Neural progenitor cell (in vitro differentiated cells): ENCODE results near the gene NHLRC4. TPM values are rescaled to one million over a fixed set of nuclear protein-coding genes. Genes with fewer than 3 reads are reported as not detected.
A peak's percentile ranks its signal among the peaks of the same experiment; 100 is the strongest.

Experiments
- DNase-seq: peaks from one replicate; pipeline ENCODE4 v3.0.0-alpha.2; 2016; ENCODE audit warnings: low spot score
- H2AFZ ChIP-seq: fragments of 200-600 bp; sonication (generic); replicated peaks from 2 replicates; pipeline ENCODE4 v1.6.1; 2016; ENCODE audit warnings: antibody characterized with exemption
- H3F3A ChIP-seq: fragments of 200-600 bp; sonication (generic); 2 replicates; pipeline ENCODE4 v1.6.1; 2016; ENCODE audit warnings: antibody characterized with exemption, low read depth
- H3K27ac ChIP-seq: fragments of 200-600 bp; sonication (generic); 2 replicates; pipeline ENCODE4 v1.5.1; 2016; ENCODE audit warnings: mild to moderate bottlenecking
- H3K27me3 ChIP-seq: fragments of 200-600 bp; sonication (generic); 2 replicates; pipeline ENCODE4 v1.6.1; 2016; ENCODE audit warnings: mild to moderate bottlenecking, moderate library complexity
- H3K36me3 ChIP-seq: fragments of 200-600 bp; sonication (generic); 2 replicates; pipeline ENCODE4 v1.5.1; 2016
- H3K4me1 ChIP-seq: fragments of 200-600 bp; sonication (generic); 2 replicates; pipeline ENCODE4 v1.6.1; 2016; ENCODE audit warnings: mixed run types
- H3K4me2 ChIP-seq: fragments of 200-600 bp; sonication (generic); 2 replicates; pipeline ENCODE4 v1.6.1; 2016
- H3K4me3 ChIP-seq: fragments of 200-600 bp; sonication (generic); 2 replicates; pipeline ENCODE4 v1.5.1; 2016
- H3K79me2 ChIP-seq: fragments of 200-600 bp; sonication (generic); 2 replicates; pipeline ENCODE4 v1.6.1; 2016; ENCODE audit warnings: low read depth
- H3K9ac ChIP-seq: fragments of 200-600 bp; sonication (generic); 2 replicates; pipeline ENCODE4 v1.6.1; 2016
- H3K9me3 ChIP-seq: fragments of 200-600 bp; sonication (generic); 2 replicates; pipeline ENCODE4 v1.5.1; 2016; ENCODE audit warnings: low read depth
- H4K20me1 ChIP-seq: fragments of 200-600 bp; sonication (generic); 2 replicates; pipeline ENCODE4 v1.6.1; 2016; ENCODE audit warnings: low read depth
- H3K27ac Mint-ChIP-seq: 3 replicates; pipeline ENCODE4 v1.8.0; 2021; ENCODE audit warnings: mixed read lengths
- H3K27me3 Mint-ChIP-seq: 2 replicates; pipeline ENCODE4 v1.8.0; 2022; ENCODE audit warnings: low read depth, mild to moderate bottlenecking, inconsistent platforms, moderate library complexity, mixed read lengths; ENCODE audit not compliant: insufficient read depth
- H3K36me3 Mint-ChIP-seq: 3 replicates; pipeline ENCODE4 v1.8.0; 2021; ENCODE audit warnings: mixed read lengths
- H3K4me1 Mint-ChIP-seq: 3 replicates; pipeline ENCODE4 v1.8.0; 2021; ENCODE audit warnings: mixed read lengths
- H3K4me3 Mint-ChIP-seq: 3 replicates; pipeline ENCODE4 v1.8.0; 2021; ENCODE audit warnings: mild to moderate bottlenecking, moderate library complexity, mixed read lengths
- H3K9me3 Mint-ChIP-seq: 3 replicates; pipeline ENCODE4 v1.8.0; 2020; ENCODE audit warnings: mixed read lengths
- EZH2 ChIP-seq: fragments of 200-600 bp; sonication (generic); IDR thresholded peaks from 2 replicates; pipeline ENCODE4 v1.6.1; 2017; ENCODE audit warnings: antibody characterized with exemption, mild to moderate bottlenecking, moderate library complexity
- EZH2phosphoT487 ChIP-seq: fragments of 200-600 bp; sonication (generic); IDR thresholded peaks from 2 replicates; pipeline ENCODE4 v1.6.1; 2017; ENCODE audit warnings: antibody characterized with exemption
- total RNA-seq: library from RNA; depleted of rRNA; stranded (reverse); fragments of >200 nt; gene quantifications from 2 replicates; pipeline ENCODE4 v1.2.3, GENCODE V29; 2015; ENCODE audit warnings: low replicate concordance
- TF ChIP-seq, protein P1 (sequence below): fragments of 200-600 bp; sonication (generic); IDR thresholded peaks from 2 replicates; pipeline ENCODE4 v1.5.1; 2017; ENCODE audit warnings: antibody characterized with exemption, mild to moderate bottlenecking

NHLRC4 gene
- total RNA-seq, 1 donor from 2014 or later = not detected

GRCh38 chr16:563072-563644 lies 3.6 kb upstream of the NHLRC4 start:
- Mint-ChIP-seq H3K4me3 (no peak overlapping the region), H3K9me3 (peaks cover 2% of the 10 kb centered on the region)

GRCh38 chr16:564690-565418 lies 2.0 kb upstream of the NHLRC4 start:
- H3K9me3 Mint-ChIP-seq = peaks cover 2% of the 10 kb centered on the region
- Histone ChIP-seq H3K79me2 (no peaks in the 10 kb centered on the region), H3K9me3 (no peaks in the 10 kb centered on the region), H3K36me3 (no peaks in the 10 kb centered on the region), H3K4me1 (peaks cover 13% of the 10 kb centered on the region), H3K27ac (no peak overlapping the region), H3F3A (peaks cover 5% of the 10 kb centered on the region), H3K4me3 (no peak overlapping the region), H4K20me1 (peaks cover under 1% of the 10 kb centered on the region), H3K27me3 (peaks cover 42% of the 10 kb centered on the region), H3K4me2 (no peak overlapping the region), H2AFZ (no peak overlapping the region), H3K9ac (no peak overlapping the region)
- TF ChIP-seq, protein P1, sequence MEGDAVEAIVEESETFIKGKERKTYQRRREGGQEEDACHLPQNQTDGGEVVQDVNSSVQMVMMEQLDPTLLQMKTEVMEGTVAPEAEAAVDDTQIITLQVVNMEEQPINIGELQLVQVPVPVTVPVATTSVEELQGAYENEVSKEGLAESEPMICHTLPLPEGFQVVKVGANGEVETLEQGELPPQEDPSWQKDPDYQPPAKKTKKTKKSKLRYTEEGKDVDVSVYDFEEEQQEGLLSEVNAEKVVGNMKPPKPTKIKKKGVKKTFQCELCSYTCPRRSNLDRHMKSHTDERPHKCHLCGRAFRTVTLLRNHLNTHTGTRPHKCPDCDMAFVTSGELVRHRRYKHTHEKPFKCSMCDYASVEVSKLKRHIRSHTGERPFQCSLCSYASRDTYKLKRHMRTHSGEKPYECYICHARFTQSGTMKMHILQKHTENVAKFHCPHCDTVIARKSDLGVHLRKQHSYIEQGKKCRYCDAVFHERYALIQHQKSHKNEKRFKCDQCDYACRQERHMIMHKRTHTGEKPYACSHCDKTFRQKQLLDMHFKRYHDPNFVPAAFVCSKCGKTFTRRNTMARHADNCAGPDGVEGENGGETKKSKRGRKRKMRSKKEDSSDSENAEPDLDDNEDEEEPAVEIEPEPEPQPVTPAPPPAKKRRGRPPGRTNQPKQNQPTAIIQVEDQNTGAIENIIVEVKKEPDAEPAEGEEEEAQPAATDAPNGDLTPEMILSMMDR = no peak
- TF ChIP-seq EZH2phosphoT487 = no peak
- no peak for TF ChIP-seq EZH2
- H3K36me3 Mint-ChIP-seq = no peaks in the 10 kb centered on the region
- H3K4me1 Mint-ChIP-seq = peaks cover 25% of the 10 kb centered on the region
- H3K4me3 Mint-ChIP-seq = no peak overlapping the region
- peaks cover 9% of the 10 kb centered on the region for H3K27me3 Mint-ChIP-seq
- H3K27ac Mint-ChIP-seq = no peak overlapping the region
- DNase-seq = no peak

More at GRCh38 chr16:563072-563644, 3.6 kb upstream of the NHLRC4 start:
- no peak overlapping the region for H3K9ac ChIP-seq
- no peaks in the 10 kb centered on the region for H3K36me3 Mint-ChIP-seq
- H3K79me2 ChIP-seq = no peaks in the 10 kb centered on the region
- peaks cover 11% of the 10 kb centered on the region for H3K4me1 ChIP-seq
- H3K4me1 Mint-ChIP-seq = peaks cover 19% of the 10 kb centered on the region
- DNase-seq = no peak
- peaks cover 10% of the 10 kb centered on the region for H4K20me1 ChIP-seq
- H3F3A ChIP-seq = peaks cover 8% of the 10 kb centered on the region
- peaks cover 20% of the 10 kb centered on the region for H3K27me3 Mint-ChIP-seq
- H3K4me3 ChIP-seq = no peak overlapping the region
- H3K27ac ChIP-seq = no peak overlapping the region
- no peaks in the 10 kb centered on the region for H3K9me3 ChIP-seq
- no peak overlapping the region for H3K4me2 ChIP-seq
- TF ChIP-seq, protein P1 = no peak
- TF ChIP-seq EZH2phosphoT487 (no peak), EZH2 (no peak)
- H3K27me3 ChIP-seq = peaks cover 59% of the 10 kb centered on the region
- H2AFZ ChIP-seq = no peak overlapping the region
- no peak overlapping the region for H3K27ac Mint-ChIP-seq
- no peaks in the 10 kb centered on the region for H3K36me3 ChIP-seq

- Mint-ChIP-seq H3K4me1 (peaks cover 27% of the 10 kb centered on the region), H3K4me3 (peak overlapping the region; percentile 41), H3K9me3 (peaks cover 2% of the 10 kb centered on the region), H3K27ac (no peak overlapping the region), H3K36me3 (no peaks in the 10 kb centered on the region), H3K27me3 (peaks cover 9% of the 10 kb centered on the region)
- H2AFZ ChIP-seq = no peak overlapping the region
- no peaks in the 10 kb centered on the region for H3K36me3 ChIP-seq
- H3K27ac ChIP-seq = no peak overlapping the region
- DNase-seq = no peak
- no peak overlapping the region for H3K4me3 ChIP-seq
- no peaks in the 10 kb centered on the region for H3K9me3 ChIP-seq
- H3K9ac ChIP-seq = no peak overlapping the region
- peaks cover 7% of the 10 kb centered on the region for H3K79me2 ChIP-seq
- H4K20me1 ChIP-seq = peaks cover 7% of the 10 kb centered on the region
- peaks cover 8% of the 10 kb centered on the region for H3F3A ChIP-seq
- no peak overlapping the region for H3K4me2 ChIP-seq
- H3K4me1 ChIP-seq = peaks cover 13% of the 10 kb centered on the region
- peaks cover 34% of the 10 kb centered on the region for H3K27me3 ChIP-seq
- TF ChIP-seq EZH2 = no peak
- TF ChIP-seq EZH2phosphoT487 = no peak
- TF ChIP-seq, protein P1 = no peak
Observed at GRCh38 chr16:565419-566330, 1.1 kb upstream of the NHLRC4 start.
